ENCODE measurements around the gene ARHGEF6. TPM values are rescaled to one million over a fixed set of nuclear protein-coding genes. Genes with fewer than 3 reads are reported as not detected.

ARHGEF6 gene
- total RNA-seq, 8 experiments from 2014 or later, result 1.5 to 15.8 (median 2.8) TPM

DNA sequence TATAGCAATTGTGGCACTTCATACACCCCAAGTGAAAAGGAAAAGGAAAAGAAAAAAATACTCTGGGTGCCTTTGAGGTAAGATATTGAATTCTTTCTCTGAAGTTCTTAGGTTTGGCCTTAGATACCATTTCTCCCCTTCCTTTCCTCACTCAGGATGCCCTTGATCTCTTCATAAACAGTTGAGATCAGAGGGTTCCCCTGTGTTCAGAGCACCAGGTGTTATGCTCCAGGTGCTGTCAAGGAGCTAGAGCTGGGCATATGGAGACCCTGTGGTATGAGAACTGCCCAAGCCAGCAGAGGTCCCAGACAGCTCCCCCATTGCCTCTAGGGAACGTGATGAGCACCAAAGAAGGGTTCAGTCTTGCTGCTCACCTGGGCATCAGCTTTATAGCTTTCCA, 149.9 kb downstream of the ARHGEF6 start:
- no peaks in the 10 kb centered on the region for H3K4me1 ChIP-seq (replicated peaks in 1 of 2)
- WGBS, 10 experiments, result 0 to 100% (median 33%) methylated on average over 1 of the region's 1 CpG; no CpG with 5 or more reads in 7 of the 10 experiments
- no peak overlapping the region for H3K27ac ChIP-seq
- in situ Hi-C loops (cut with MboI; ENCODE audit: low pct_unique_long_range_greater_than_20kb in 2 of 9, low sequenced_read_pairs in 9 of 9, unreplicated experiment in 9 of 9), result no loop called here
- no peak overlapping the region for H3K4me3 ChIP-seq
- ATAC-seq (replicated peaks in 6 of 8), result no peak

DNA sequence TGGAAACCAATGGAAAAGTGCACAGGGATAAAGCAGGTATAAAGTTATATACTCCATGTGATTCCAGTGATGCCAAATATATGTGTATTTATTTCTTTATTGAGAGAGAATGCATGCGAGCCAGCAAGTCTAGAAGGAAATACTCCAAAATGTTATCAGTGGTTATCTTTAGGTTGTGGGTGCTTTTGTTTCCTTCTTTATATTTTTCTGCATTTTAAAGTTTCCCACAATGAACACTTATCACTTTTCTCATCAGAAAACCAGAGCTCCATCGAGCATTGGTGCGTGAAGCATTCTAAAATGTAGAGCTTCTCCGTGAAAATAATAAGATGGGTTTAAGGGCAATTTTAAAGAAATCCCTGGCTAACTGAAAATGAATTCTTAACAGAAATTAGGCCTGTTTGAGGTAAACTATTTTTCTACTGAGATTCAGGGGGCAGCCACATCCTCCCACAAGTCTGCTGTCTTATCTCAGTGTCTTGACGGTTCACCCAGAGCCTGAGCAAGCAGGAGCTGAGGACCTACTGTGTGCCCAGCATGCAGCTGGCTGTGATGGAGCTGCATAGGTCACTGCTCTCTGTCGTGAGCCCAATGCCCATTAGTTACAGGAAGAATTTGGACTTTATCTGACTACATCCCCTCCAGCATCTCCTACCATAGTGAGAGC, 151.5 kb downstream of the ARHGEF6 start:
- no peaks in the 10 kb centered on the region for H3K4me1 ChIP-seq (replicated peaks in 1 of 2)
- no peak for ATAC-seq (replicated peaks in 6 of 8)
- no peak overlapping the region for H3K4me3 ChIP-seq
- in situ Hi-C loops (cut with MboI; ENCODE audit: low pct_unique_long_range_greater_than_20kb in 2 of 9, low sequenced_read_pairs in 9 of 9, unreplicated experiment in 9 of 9), result no loop called here
- no peak overlapping the region for H3K27ac ChIP-seq
- 0 to 100% (median 43%) methylated on average over 1 to 5 of the region's 6 CpGs; no CpG with 5 or more reads in 4 of the 10 experiments for WGBS, 10 experiments

DNA sequence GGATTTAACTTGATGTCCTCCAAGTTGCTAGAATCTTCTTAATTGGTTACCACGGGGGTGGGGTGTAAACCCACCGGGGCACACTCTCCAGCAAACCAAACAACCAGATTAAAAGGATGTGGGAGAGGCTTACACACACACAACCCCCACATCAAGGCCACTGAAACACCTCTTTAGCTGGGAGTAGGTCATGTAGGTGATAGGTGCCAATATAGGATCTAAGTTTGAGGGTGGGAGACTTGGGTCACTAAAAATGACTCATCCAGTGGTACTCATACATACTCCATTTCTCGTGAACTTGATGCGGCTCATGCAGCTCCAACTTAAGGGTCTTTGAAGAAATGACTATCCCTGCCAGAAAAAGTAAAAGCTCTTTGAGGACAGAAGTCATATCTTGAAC, 153.3 kb downstream of the ARHGEF6 start:
- Histone ChIP-seq H3K4me3 (no peak overlapping the region), H3K4me1 (replicated peaks in 1 of 2) (no peaks in the 10 kb centered on the region), H3K27ac (no peak overlapping the region)
- ATAC-seq (replicated peaks in 6 of 8), result no peak
- 29 to 93% (median 65%) methylated on average over 3 to 4 of the region's 4 CpGs; no CpG with 5 or more reads in 6 of the 10 experiments for WGBS, 10 experiments
- in situ Hi-C loops (cut with MboI; ENCODE audit: low pct_unique_long_range_greater_than_20kb in 2 of 9, low sequenced_read_pairs in 9 of 9, unreplicated experiment in 9 of 9), result no loop called here

DNA sequence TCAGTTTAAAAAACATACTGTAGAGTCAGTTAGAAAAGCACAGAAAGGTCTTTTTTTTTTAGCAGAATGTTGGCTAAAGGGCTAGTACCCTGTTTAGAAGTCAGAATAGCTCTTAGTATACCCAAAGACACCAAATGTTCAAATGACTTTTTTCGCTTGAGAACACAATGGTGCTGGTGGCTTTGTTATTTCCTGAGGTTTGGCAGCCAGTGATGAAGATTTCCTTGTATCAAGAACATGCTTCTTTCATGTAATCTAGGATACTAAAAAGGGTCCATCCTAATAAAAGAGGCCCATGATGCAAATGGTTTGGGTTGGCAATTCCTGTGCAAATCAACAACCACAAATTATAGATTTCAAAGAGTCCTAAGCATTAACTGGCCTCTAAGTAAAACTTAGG, 153.8 kb downstream of the ARHGEF6 start:
- H3K27ac ChIP-seq, result no peak overlapping the region
- in situ Hi-C loops (cut with MboI; ENCODE audit: low pct_unique_long_range_greater_than_20kb in 2 of 9, low sequenced_read_pairs in 9 of 9, unreplicated experiment in 9 of 9), result no loop called here
- no peaks in the 10 kb centered on the region for H3K4me1 ChIP-seq (replicated peaks in 1 of 2)
- H3K4me3 ChIP-seq, result no peak overlapping the region
- no peak for ATAC-seq (replicated peaks in 6 of 8)
- WGBS, 10 experiments, result 0 to 71% (median 45%) methylated on average over 1 of the region's 1 CpG; no CpG with 5 or more reads in 7 of the 10 experiments

DNA sequence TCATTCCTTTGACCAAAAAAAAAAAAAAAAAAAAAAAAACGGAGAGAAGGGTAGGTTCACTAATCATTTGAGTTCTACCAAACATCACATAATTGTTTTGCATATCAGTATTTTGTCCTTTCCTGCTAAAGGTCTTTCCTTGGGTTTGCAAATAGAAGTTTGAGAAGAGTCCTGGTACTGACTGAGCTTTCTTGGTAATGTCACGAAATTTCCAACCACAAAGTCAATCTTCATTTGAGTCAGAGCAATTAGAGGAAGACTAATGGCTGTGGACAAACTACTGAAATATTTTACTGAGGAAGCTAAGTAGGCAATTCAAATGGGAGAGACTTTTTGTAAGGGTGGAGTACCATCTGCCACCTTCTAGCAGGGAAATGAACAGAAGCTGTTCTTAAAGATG, 154.5 kb downstream of the ARHGEF6 start:
- WGBS, 10 experiments, result 0 to 83% (median 32%) methylated on average over 1 to 2 of the region's 2 CpGs; no CpG with 5 or more reads in 4 of the 10 experiments
- no peaks in the 10 kb centered on the region for H3K4me1 ChIP-seq (replicated peaks in 1 of 2)
- in situ Hi-C loops (cut with MboI; ENCODE audit: low pct_unique_long_range_greater_than_20kb in 2 of 9, low sequenced_read_pairs in 9 of 9, unreplicated experiment in 9 of 9), result no loop called here
- H3K27ac ChIP-seq, result no peak overlapping the region
- H3K4me3 ChIP-seq, result no peak overlapping the region
- no peak for ATAC-seq (replicated peaks in 6 of 8)

DNA sequence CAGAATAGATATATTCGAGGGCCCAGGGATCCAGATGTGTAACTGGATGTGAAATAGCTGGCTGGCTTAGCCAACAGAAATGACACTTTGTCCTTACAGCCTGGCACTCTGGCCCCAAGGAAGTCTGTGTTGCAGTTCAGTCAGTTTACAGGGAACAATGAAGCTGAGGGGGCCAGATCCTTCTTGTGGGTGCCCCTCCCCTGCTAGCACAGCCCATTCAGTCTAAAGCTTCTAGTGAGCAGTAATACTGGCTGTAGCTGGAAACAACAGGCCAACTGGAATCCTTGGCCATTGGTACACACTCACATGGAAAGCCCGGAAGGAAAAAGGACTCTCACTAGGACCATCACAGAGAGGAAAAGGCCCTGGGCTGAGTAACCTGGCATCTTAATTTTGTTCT, 155.5 kb downstream of the ARHGEF6 start:
- in situ Hi-C loops (cut with MboI; ENCODE audit: low pct_unique_long_range_greater_than_20kb in 2 of 9, low sequenced_read_pairs in 9 of 9, unreplicated experiment in 9 of 9), result no loop called here
- H3K27ac ChIP-seq, result no peak overlapping the region
- no peak for ATAC-seq (replicated peaks in 6 of 8)
- 43 to 88% methylated on average over 1 of the region's 2 CpGs; no CpG with 5 or more reads in 8 of the 10 experiments for WGBS, 10 experiments
- H3K4me3 ChIP-seq, result no peak overlapping the region
- H3K4me1 ChIP-seq (replicated peaks in 1 of 2), result no peaks in the 10 kb centered on the region

DNA sequence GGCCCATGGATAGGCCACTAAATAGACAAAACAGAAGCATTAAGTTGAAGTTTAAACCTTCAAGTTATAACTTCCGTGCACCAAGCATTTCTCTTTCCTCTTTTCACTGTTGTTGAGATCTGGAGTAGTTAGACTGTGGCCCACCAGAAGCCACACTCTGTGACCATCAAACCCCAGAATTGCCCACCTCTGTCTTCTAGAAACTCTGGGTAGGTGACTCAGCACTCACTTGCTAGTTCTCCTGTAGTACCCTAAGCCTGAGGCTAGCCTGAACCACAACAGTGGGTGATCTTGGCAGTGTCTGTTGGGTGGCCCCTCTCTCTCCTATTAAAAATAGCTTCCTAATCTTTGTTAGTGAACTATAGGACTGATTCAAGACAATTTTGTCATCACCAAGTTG, 157.3 kb downstream of the ARHGEF6 start:
- in situ Hi-C loops (cut with MboI; ENCODE audit: low pct_unique_long_range_greater_than_20kb in 2 of 9, low sequenced_read_pairs in 9 of 9, unreplicated experiment in 9 of 9), result no loop called here
- no peak for ATAC-seq (replicated peaks in 6 of 8)
- Histone ChIP-seq H3K4me1 (replicated peaks in 1 of 2) (no peaks in the 10 kb centered on the region), H3K27ac (no peak overlapping the region), H3K4me3 (no peak overlapping the region)
- 0 to 47% methylated on average over 1 of the region's 1 CpG; no CpG with 5 or more reads in 8 of the 10 experiments for WGBS, 10 experiments

DNA sequence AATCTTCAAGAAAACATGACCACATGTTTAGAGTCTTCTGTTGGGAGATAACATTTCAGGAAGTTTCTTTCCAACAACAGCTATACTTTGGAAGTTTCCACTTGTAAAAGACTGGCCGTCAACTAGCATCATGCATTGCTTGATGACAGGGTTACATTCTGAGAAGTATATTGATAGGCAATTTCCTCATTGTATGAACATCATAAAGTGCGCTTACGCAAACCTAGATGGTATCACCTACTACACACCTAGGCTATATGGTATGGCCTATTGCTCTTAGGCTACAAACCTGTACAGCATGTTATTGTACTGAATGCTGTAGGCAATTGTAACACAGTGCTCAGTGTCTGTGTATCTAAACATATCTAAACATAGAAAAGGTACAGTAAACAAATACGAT, 158.2 kb downstream of the ARHGEF6 start:
- Histone ChIP-seq H3K4me3 (no peak overlapping the region), H3K27ac (no peak overlapping the region), H3K4me1 (replicated peaks in 1 of 2) (peaks cover 0 to 3% of the 10 kb centered on the region in 2 donors)
- in situ Hi-C loops (cut with MboI; ENCODE audit: low pct_unique_long_range_greater_than_20kb in 2 of 9, low sequenced_read_pairs in 9 of 9, unreplicated experiment in 9 of 9), result no loop called here
- WGBS, 10 experiments, result 22 to 95% (median 80%) methylated on average over 1 to 4 of the region's 4 CpGs; no CpG with 5 or more reads in 5 of the 10 experiments
- ATAC-seq (replicated peaks in 6 of 8), result no peak

DNA sequence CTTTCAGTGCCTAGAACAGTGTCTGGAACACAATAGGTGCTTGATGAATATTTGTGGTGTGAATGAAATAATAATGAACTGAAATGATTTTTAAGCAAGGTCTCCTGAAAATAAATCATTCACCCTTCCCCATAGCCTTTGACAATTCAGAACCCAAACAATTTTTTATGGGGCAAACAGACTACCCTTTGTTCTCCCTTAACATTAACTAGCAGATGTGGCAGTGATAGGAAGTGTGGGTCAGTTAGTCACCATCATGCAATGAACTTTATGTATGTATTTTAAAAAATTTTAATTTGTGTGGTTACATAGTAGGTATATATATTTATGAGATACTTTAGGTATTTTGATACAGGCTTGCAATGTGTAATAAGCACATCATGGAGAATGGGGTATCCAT, 160.0 kb downstream of the ARHGEF6 start:
- Histone ChIP-seq H3K4me1 (replicated peaks in 1 of 2) (peaks cover 0 to 3% of the 10 kb centered on the region in 2 donors), H3K27ac (no peak overlapping the region), H3K4me3 (no peak overlapping the region)
- no peak for ATAC-seq (replicated peaks in 6 of 8)
- in situ Hi-C loops (cut with MboI; ENCODE audit: low pct_unique_long_range_greater_than_20kb in 2 of 9, low sequenced_read_pairs in 9 of 9, unreplicated experiment in 9 of 9), result no loop called here

DNA sequence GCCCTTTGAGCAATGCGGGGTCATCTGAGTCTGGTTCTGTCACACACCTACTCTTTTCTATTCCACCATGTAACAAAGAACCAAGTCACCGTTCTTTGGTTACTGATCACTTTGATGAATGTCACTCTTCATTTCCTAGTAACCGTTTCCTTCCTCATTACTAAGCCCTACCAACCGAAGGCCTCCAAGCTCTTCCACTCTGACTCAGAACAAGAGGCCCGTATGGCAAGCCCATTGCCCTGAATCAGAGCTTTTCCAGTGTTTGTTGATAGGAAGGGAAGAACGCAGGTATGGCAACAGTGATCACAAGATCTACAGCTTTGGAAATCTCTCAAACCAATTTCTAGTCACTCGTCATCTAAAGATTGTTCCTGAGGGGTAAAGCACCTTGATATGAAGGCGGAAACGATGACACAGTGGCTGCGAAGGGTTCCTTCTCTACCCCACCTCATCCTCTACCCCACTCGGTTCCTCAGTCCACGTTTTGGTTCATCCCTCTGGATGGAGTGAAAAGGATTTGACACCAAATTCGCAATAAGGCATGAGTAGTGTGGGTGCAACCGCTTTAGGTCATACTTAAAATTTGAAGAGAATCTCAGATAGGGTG, 160.7 kb downstream of the ARHGEF6 start:
- ATAC-seq (replicated peaks in 6 of 8), result no peak
- Histone ChIP-seq H3K4me1 (replicated peaks in 1 of 2) (peaks cover 0 to 3% of the 10 kb centered on the region in 2 donors), H3K27ac (no peak overlapping the region), H3K4me3 (no peak overlapping the region)
- in situ Hi-C loops (cut with MboI; ENCODE audit: low pct_unique_long_range_greater_than_20kb in 2 of 9, low sequenced_read_pairs in 9 of 9, unreplicated experiment in 9 of 9), result no loop called here
- 30 to 100% (median 61%) methylated on average over 2 to 7 of the region's 14 CpGs; no CpG with 5 or more reads in 5 of the 10 experiments for WGBS, 10 experiments

DNA sequence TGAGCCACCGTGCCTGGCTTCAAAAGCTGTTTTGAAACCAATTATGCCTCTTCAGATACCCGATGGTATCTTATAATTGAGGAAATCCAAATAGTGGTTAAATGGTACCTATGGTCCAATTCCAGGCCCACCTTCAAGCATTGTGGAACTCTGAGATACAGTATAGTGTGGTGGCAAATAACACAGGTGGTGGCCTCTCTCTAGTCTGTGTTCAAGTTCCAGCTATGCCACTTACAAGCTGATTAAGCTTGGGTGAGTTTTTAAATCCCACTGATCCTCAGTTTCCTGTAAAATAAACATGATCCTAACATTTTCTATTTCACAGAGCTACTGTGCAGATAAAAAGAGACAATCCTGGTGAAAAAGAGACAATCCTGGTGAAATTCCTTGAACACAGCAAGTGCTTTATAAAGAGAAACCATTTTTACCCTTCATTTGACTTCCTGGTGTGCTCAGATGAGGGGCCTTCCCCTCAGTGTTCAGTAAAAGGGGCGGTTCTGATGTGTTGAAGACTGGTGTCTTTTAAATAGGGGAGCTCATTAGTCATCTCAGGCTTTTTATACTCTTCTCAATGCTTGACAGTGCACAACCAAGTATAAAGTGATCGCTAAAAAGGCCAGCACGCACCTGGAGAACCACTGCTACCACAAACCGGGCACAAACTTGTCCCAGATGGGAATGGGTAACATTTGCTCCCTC, 163.6 kb downstream of the ARHGEF6 start:
- ATAC-seq (replicated peaks in 6 of 8), result peak in 5 of 8 experiments; percentile 26 to 83 (median 67)
- 42 to 100% (median 88%) methylated on average over 1 to 5 of the region's 6 CpGs; no CpG with 5 or more reads in 6 of the 10 experiments for WGBS, 10 experiments
- Histone ChIP-seq H3K4me3 (no peak overlapping the region), H3K27ac (peak overlapping the region in 1 of 2 donors; percentile 27), H3K4me1 (replicated peaks in 1 of 2) (peaks cover 0 to 8% of the 10 kb centered on the region in 2 donors)
- in situ Hi-C loops (cut with MboI; ENCODE audit: low pct_unique_long_range_greater_than_20kb in 2 of 9, low sequenced_read_pairs in 9 of 9, unreplicated experiment in 9 of 9), result no loop called here

All from motor neuron (in vitro differentiated cells).